ENCODE measurements around the gene SYT2.

SYT2 gene

DNA sequence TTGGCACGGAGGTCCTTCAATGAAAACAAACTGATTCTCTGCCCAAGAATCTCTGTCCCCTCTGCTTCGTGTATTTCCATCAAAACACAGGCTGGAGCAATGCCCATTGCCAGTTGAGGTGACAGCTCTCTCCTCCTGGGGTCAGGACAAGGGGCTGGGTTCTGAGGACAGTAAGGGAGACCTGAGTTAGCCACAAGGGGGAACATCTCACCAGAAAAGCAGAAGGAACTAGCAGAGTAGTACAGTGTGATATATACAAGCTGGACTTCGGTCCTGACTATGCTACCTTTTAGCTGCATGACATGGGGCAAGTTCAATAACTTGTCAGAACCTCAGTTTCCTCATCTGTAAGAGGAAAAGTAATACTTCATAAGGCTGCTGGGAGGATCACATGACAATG is 50.3 kb downstream of the SYT2 start:
- Histone ChIP-seq H3K27ac (ENCODE audit: low read depth, low read length) (no peak overlapping the region), H3K36me3 (ENCODE audit: control insufficient read depth in 1 of 2, insufficient read depth in 2 of 2, low read length in 2 of 2) (no peaks in the 10 kb centered on the region), H3K4me3 (ENCODE audit: low read depth in 1 of 2, low read length in 2 of 2) (no peak overlapping the region), H3K9ac (ENCODE audit: low read depth in 1 of 2, low read length in 2 of 2) (no peak overlapping the region), H3K9me3 (ENCODE audit: control insufficient read depth in 1 of 2, low read length in 2 of 2) (no peaks in the 10 kb centered on the region), H3K27me3 (ENCODE audit: control insufficient read depth in 1 of 2, insufficient read depth in 2 of 2, low read length in 2 of 2) (peaks cover 18 to 36% of the 10 kb centered on the region in 2 donors), H3K4me1 (ENCODE audit: control insufficient read depth in 1 of 2, insufficient read depth in 2 of 2, low read length in 2 of 2) (no peaks in the 10 kb centered on the region)

DNA sequence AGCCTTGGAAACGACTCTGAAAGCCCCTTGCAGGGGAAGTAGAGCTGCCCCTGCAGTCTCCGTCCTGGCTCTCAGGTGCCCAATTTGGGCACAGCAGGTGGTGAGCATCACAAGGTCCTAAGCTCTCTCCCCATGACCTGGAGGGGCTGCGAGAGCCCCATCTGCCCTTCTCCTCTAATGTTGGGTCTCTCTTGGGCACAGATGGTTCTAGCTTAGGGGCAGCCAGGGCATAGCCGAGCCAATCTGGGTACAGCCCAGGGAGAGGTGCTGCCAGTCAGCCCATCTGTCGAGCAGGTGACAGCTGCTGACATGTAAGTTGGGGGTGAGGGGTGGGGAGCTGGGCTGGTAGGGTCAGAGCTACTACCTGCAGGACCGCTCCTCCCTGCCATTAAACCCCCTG is 50.7 kb downstream of the SYT2 start:
- peaks cover 18 to 37% of the 10 kb centered on the region in 2 donors for H3K27me3 ChIP-seq (ENCODE audit: control insufficient read depth in 1 of 2, insufficient read depth in 2 of 2, low read length in 2 of 2)
- no peaks in the 10 kb centered on the region for H3K4me1 ChIP-seq (ENCODE audit: control insufficient read depth in 1 of 2, insufficient read depth in 2 of 2, low read length in 2 of 2)
- H3K9me3 ChIP-seq (ENCODE audit: control insufficient read depth in 1 of 2, low read length in 2 of 2) = no peaks in the 10 kb centered on the region
- H3K27ac ChIP-seq (ENCODE audit: low read depth, low read length) = no peak overlapping the region
- H3K36me3 ChIP-seq (ENCODE audit: control insufficient read depth in 1 of 2, insufficient read depth in 2 of 2, low read length in 2 of 2) = no peaks in the 10 kb centered on the region
- no peak overlapping the region for H3K4me3 ChIP-seq (ENCODE audit: low read depth in 1 of 2, low read length in 2 of 2)
- H3K9ac ChIP-seq (ENCODE audit: low read depth in 1 of 2, low read length in 2 of 2) = no peak overlapping the region

- Histone ChIP-seq H3K4me1 (ENCODE audit: control insufficient read depth in 1 of 2, insufficient read depth in 2 of 2, low read length in 2 of 2) (no peaks in the 10 kb centered on the region), H3K9ac (ENCODE audit: low read depth in 1 of 2, low read length in 2 of 2) (no peak overlapping the region), H3K27me3 (ENCODE audit: control insufficient read depth in 1 of 2, insufficient read depth in 2 of 2, low read length in 2 of 2) (peaks cover 18 to 37% of the 10 kb centered on the region in 2 donors), H3K36me3 (ENCODE audit: control insufficient read depth in 1 of 2, insufficient read depth in 2 of 2, low read length in 2 of 2) (no peaks in the 10 kb centered on the region), H3K9me3 (ENCODE audit: control insufficient read depth in 1 of 2, low read length in 2 of 2) (no peaks in the 10 kb centered on the region), H3K27ac (ENCODE audit: low read depth, low read length) (no peak overlapping the region), H3K4me3 (ENCODE audit: low read depth in 1 of 2, low read length in 2 of 2) (no peak overlapping the region)
Observed at GRCh38 chr1:202658769-202659168, 51.5 kb downstream of the SYT2 start.

- no peaks in the 10 kb centered on the region for H3K4me1 ChIP-seq (ENCODE audit: control insufficient read depth in 1 of 2, insufficient read depth in 2 of 2, low read length in 2 of 2)
- H3K27me3 ChIP-seq (ENCODE audit: control insufficient read depth in 1 of 2, insufficient read depth in 2 of 2, low read length in 2 of 2) = peaks cover 18 to 33% of the 10 kb centered on the region in 2 donors
- no peaks in the 10 kb centered on the region for H3K9me3 ChIP-seq (ENCODE audit: control insufficient read depth in 1 of 2, low read length in 2 of 2)
- H3K27ac ChIP-seq (ENCODE audit: low read depth, low read length) = no peak overlapping the region
- no peak overlapping the region for H3K9ac ChIP-seq (ENCODE audit: low read depth in 1 of 2, low read length in 2 of 2)
- no peak overlapping the region for H3K4me3 ChIP-seq (ENCODE audit: low read depth in 1 of 2, low read length in 2 of 2)
- no peaks in the 10 kb centered on the region for H3K36me3 ChIP-seq (ENCODE audit: control insufficient read depth in 1 of 2, insufficient read depth in 2 of 2, low read length in 2 of 2)
Observed at GRCh38 chr1:202658251-202658759, 51.9 kb downstream of the SYT2 start.

- Histone ChIP-seq H3K9me3 (ENCODE audit: control insufficient read depth in 1 of 2, low read length in 2 of 2) (no peaks in the 10 kb centered on the region), H3K4me3 (ENCODE audit: low read depth in 1 of 2, low read length in 2 of 2) (no peak overlapping the region), H3K4me1 (ENCODE audit: control insufficient read depth in 1 of 2, insufficient read depth in 2 of 2, low read length in 2 of 2) (no peaks in the 10 kb centered on the region), H3K27ac (ENCODE audit: low read depth, low read length) (no peak overlapping the region), H3K27me3 (ENCODE audit: control insufficient read depth in 1 of 2, insufficient read depth in 2 of 2, low read length in 2 of 2) (peaks cover 18 to 25% of the 10 kb centered on the region in 2 donors), H3K9ac (ENCODE audit: low read depth in 1 of 2, low read length in 2 of 2) (no peak overlapping the region), H3K36me3 (ENCODE audit: control insufficient read depth in 1 of 2, insufficient read depth in 2 of 2, low read length in 2 of 2) (no peaks in the 10 kb centered on the region)
Observed at GRCh38 chr1:202656951-202657646, 53.2 kb downstream of the SYT2 start.

DNA sequence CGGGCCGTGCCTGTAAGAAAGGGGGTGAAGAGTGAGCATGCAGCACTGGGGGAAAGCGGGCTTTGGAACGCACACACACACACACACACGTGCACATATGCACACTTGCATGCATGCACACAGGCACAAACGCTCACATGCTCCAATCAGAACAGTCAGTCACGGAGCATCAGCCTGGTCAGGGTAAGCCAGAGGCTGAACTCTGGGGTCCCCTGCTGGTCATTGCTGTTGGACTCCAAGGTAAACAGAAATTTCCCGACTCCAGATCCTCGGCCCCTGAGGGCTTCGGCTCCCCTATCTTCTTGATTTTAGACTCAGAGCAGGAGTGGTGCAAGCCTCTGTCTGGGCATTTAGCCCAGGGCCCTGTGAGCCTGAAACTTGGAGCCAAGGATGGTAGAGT is 54.2 kb downstream of the SYT2 start:
- H3K27me3 ChIP-seq (ENCODE audit: control insufficient read depth in 1 of 2, insufficient read depth in 2 of 2, low read length in 2 of 2) = peaks cover 15 to 18% of the 10 kb centered on the region in 2 donors

GRCh38 chr1:202654079-202654478 is 56.2 kb downstream of the SYT2 start:
- Histone ChIP-seq H3K9ac (ENCODE audit: low read depth in 1 of 2, low read length in 2 of 2) (no peak overlapping the region), H3K27ac (ENCODE audit: low read depth, low read length) (no peak overlapping the region), H3K4me3 (ENCODE audit: low read depth in 1 of 2, low read length in 2 of 2) (no peak overlapping the region), H3K36me3 (ENCODE audit: control insufficient read depth in 1 of 2, insufficient read depth in 2 of 2, low read length in 2 of 2) (no peaks in the 10 kb centered on the region), H3K27me3 (ENCODE audit: control insufficient read depth in 1 of 2, insufficient read depth in 2 of 2, low read length in 2 of 2) (peaks cover 8 to 13% of the 10 kb centered on the region in 2 donors), H3K9me3 (ENCODE audit: control insufficient read depth in 1 of 2, low read length in 2 of 2) (no peaks in the 10 kb centered on the region), H3K4me1 (ENCODE audit: control insufficient read depth in 1 of 2, insufficient read depth in 2 of 2, low read length in 2 of 2) (no peaks in the 10 kb centered on the region)

More for the DNA sequence above, 54.2 kb downstream of the SYT2 start:
- no peak overlapping the region for H3K9ac ChIP-seq (ENCODE audit: low read depth in 1 of 2, low read length in 2 of 2)
- H3K9me3 ChIP-seq (ENCODE audit: control insufficient read depth in 1 of 2, low read length in 2 of 2) = no peaks in the 10 kb centered on the region
- H3K4me3 ChIP-seq (ENCODE audit: low read depth in 1 of 2, low read length in 2 of 2) = no peak overlapping the region
- H3K4me1 ChIP-seq (ENCODE audit: control insufficient read depth in 1 of 2, insufficient read depth in 2 of 2, low read length in 2 of 2) = no peaks in the 10 kb centered on the region
- H3K27ac ChIP-seq (ENCODE audit: low read depth, low read length) = no peak overlapping the region
- H3K36me3 ChIP-seq (ENCODE audit: control insufficient read depth in 1 of 2, insufficient read depth in 2 of 2, low read length in 2 of 2) = no peaks in the 10 kb centered on the region

GRCh38 chr1:202649553-202650392 is 60.5 kb downstream of the SYT2 start:
- Histone ChIP-seq H3K27me3 (ENCODE audit: control insufficient read depth in 1 of 2, insufficient read depth in 2 of 2, low read length in 2 of 2) (peaks cover 3 to 5% of the 10 kb centered on the region in 2 donors), H3K9me3 (ENCODE audit: control insufficient read depth in 1 of 2, low read length in 2 of 2) (no peaks in the 10 kb centered on the region), H3K4me3 (ENCODE audit: low read depth in 1 of 2, low read length in 2 of 2) (no peak overlapping the region), H3K4me1 (ENCODE audit: control insufficient read depth in 1 of 2, insufficient read depth in 2 of 2, low read length in 2 of 2) (no peaks in the 10 kb centered on the region), H3K27ac (ENCODE audit: low read depth, low read length) (no peak overlapping the region), H3K9ac (ENCODE audit: low read depth in 1 of 2, low read length in 2 of 2) (no peak overlapping the region), H3K36me3 (ENCODE audit: control insufficient read depth in 1 of 2, insufficient read depth in 2 of 2, low read length in 2 of 2) (no peaks in the 10 kb centered on the region)

DNA sequence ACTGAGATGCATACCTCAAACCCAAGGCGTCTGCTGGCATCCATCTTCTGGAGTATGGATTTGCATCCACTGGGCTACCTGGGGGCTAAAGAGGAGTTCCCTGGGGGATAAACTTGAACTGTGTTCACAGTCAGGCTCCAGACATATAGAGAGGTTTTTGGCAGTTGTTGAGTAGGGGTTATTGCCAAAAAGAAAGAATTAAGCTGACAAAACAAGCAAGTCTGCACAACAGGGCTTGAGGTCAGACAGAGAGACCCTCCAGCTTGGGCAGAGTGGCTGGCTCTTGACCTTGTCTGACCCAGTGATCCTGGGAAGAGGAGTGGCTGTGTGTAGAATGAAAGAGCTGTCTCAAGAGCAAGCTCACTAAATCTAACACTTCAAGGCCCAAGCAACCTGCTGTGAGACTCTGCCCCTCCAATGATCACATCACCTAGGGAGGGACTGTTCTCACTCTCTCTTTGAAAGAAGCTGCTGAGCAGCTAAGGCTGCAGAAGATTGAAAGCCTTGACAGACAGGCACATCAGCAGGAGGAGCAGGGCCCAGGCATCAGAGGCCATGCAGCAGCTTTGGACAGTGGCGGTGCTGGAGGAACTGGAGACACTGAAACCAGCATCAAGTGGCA is 61.5 kb downstream of the SYT2 start:
- Histone ChIP-seq H3K9ac (ENCODE audit: low read depth in 1 of 2, low read length in 2 of 2) (no peak overlapping the region), H3K27ac (ENCODE audit: low read depth, low read length) (no peak overlapping the region), H3K9me3 (ENCODE audit: control insufficient read depth in 1 of 2, low read length in 2 of 2) (no peaks in the 10 kb centered on the region), H3K4me1 (ENCODE audit: control insufficient read depth in 1 of 2, insufficient read depth in 2 of 2, low read length in 2 of 2) (peaks cover 0 to 8% of the 10 kb centered on the region in 2 donors), H3K27me3 (ENCODE audit: control insufficient read depth in 1 of 2, insufficient read depth in 2 of 2, low read length in 2 of 2) (peaks cover 13 to 15% of the 10 kb centered on the region in 2 donors), H3K4me3 (ENCODE audit: low read depth in 1 of 2, low read length in 2 of 2) (no peak overlapping the region), H3K36me3 (ENCODE audit: control insufficient read depth in 1 of 2, insufficient read depth in 2 of 2, low read length in 2 of 2) (no peaks in the 10 kb centered on the region)

GRCh38 chr1:202645097-202645476 is 65.2 kb downstream of the SYT2 start:
- Histone ChIP-seq H3K9me3 (ENCODE audit: control insufficient read depth in 1 of 2, low read length in 2 of 2) (no peaks in the 10 kb centered on the region), H3K27ac (ENCODE audit: low read depth, low read length) (no peak overlapping the region), H3K9ac (ENCODE audit: low read depth in 1 of 2, low read length in 2 of 2) (no peak overlapping the region), H3K27me3 (ENCODE audit: control insufficient read depth in 1 of 2, insufficient read depth in 2 of 2, low read length in 2 of 2) (peaks cover 25 to 35% of the 10 kb centered on the region in 2 donors), H3K4me1 (ENCODE audit: control insufficient read depth in 1 of 2, insufficient read depth in 2 of 2, low read length in 2 of 2) (peaks cover 0 to 24% of the 10 kb centered on the region in 2 donors), H3K4me3 (ENCODE audit: low read depth in 1 of 2, low read length in 2 of 2) (no peak overlapping the region), H3K36me3 (ENCODE audit: control insufficient read depth in 1 of 2, insufficient read depth in 2 of 2, low read length in 2 of 2) (no peaks in the 10 kb centered on the region)
